Measurements from ENCODE around the gene DHPS.

- TF ChIP-seq ZNF384 (IDR thresholded peaks at IDR 0.05) = no peak
- no peak for TF ChIP-seq TARDBP (IDR thresholded peaks at IDR 0.05)
- TF ChIP-seq BHLHE40 (IDR thresholded peaks at IDR 0.05; ENCODE audit: borderline replicate concordance) = no peak
- no peak for TF ChIP-seq SP1 (IDR thresholded peaks at IDR 0.05)
- no peak for TF ChIP-seq FOXK2 (IDR thresholded peaks at IDR 0.05)
- no peak for TF ChIP-seq HDGF (IDR thresholded peaks at IDR 0.05; ENCODE audit: borderline replicate concordance)
- TF ChIP-seq LEF1 (IDR thresholded peaks at IDR 0.05; ENCODE audit: borderline replicate concordance) = no peak
Observed at GRCh38 chr19:12706332-12706718, 24.6 kb upstream of the DHPS start.
